Endodermal cell (in vitro differentiated cells): ENCODE results near the gene FGB. TPM values are rescaled to one million over a fixed set of nuclear protein-coding genes. Genes with fewer than 3 reads are reported as not detected.

Experiments used
- DNase-seq: peaks from one replicate; pipeline ENCODE4 v3.0.0-alpha.2; 2017
- H3K27ac ChIP-seq: 2 replicates; pipeline ENCODE4 v1.5.1; 2013; ENCODE audit warnings: mild to moderate bottlenecking, low read depth, low read length, moderate library complexity
- H3K27me3 ChIP-seq: 2 replicates; pipeline ENCODE4 v1.6.1; 2013; ENCODE audit warnings: mild to moderate bottlenecking, low read length, moderate library complexity; ENCODE audit not compliant: insufficient read depth, control insufficient read depth, poor library complexity, severe bottlenecking
- H3K36me3 ChIP-seq: 2 replicates; pipeline ENCODE4 v1.7.0; 2013; ENCODE audit warnings: mild to moderate bottlenecking, low read length, moderate library complexity; ENCODE audit not compliant: control insufficient read depth, insufficient read depth
- H3K4me1 ChIP-seq: one replicate; pipeline ENCODE4 v1.7.0; 2013; ENCODE audit warnings: low read length; ENCODE audit not compliant: control insufficient read depth, insufficient read depth
- H3K4me3 ChIP-seq: 2 replicates; pipeline ENCODE4 v1.5.1; 2013; ENCODE audit warnings: mild to moderate bottlenecking, low read length, moderate library complexity
- H3K9ac ChIP-seq: 2 replicates; pipeline ENCODE4 v1.6.1; 2013; ENCODE audit warnings: mild to moderate bottlenecking, low read length, moderate library complexity; ENCODE audit not compliant: poor library complexity, severe bottlenecking; ENCODE audit errors: extremely low read depth
- H3K9me3 ChIP-seq: 2 replicates; pipeline ENCODE4 v1.6.1; 2013; ENCODE audit warnings: mild to moderate bottlenecking, low read length, moderate library complexity; ENCODE audit not compliant: control insufficient read depth
- H3K27ac Mint-ChIP-seq: 2 replicates; pipeline ENCODE4 v1.8.0; 2020; ENCODE audit warnings: mixed read lengths
- H3K27me3 Mint-ChIP-seq: 2 replicates; pipeline ENCODE4 v1.8.0; 2021; ENCODE audit warnings: mild to moderate bottlenecking, mixed read lengths; ENCODE audit not compliant: insufficient read depth
- H3K36me3 Mint-ChIP-seq: 2 replicates; pipeline ENCODE4 v1.8.0; 2020; ENCODE audit warnings: low read depth, mixed read lengths
- H3K4me1 Mint-ChIP-seq: 2 replicates; pipeline ENCODE4 v1.8.0; 2020; ENCODE audit warnings: mixed read lengths
- H3K4me3 Mint-ChIP-seq: 2 replicates; pipeline ENCODE4 v1.8.0; 2020; ENCODE audit warnings: mild to moderate bottlenecking, moderate library complexity, mixed read lengths
- H3K9me3 Mint-ChIP-seq: 2 replicates; pipeline ENCODE4 v1.8.0; 2020; ENCODE audit warnings: mild to moderate bottlenecking, mixed read lengths
- CTCF ChIP-seq: fragments of 200-600 bp; sonication (generic); conservative IDR thresholded peaks from 2 replicates; pipeline ENCODE4 v1.5.0; 2021; ENCODE audit warnings: antibody characterized with exemption, mild to moderate bottlenecking
- WGBS, 2 experiments: methylation state at CpG; one replicate each; pipeline versions ENCODE4 v1.1.5 to v1.1.7; 2013; ENCODE audit warnings: missing lambda C conversion rate in 2 of 2, mixed read lengths in 1 of 2; ENCODE audit not compliant: insufficient coverage in 1 of 2, insufficient read length in 1 of 2; 5-methylcytosine and 5-hydroxymethylcytosine counted together
- total RNA-seq, 2 donors: library from RNA; stranded (reverse); fragmentation: NEBNext Ultra II Directional in 1 of 2; extraction: Animal tissue kit (Norgen Biotek cat#: 25700) in 1 of 2; gene quantifications; 2 replicates in 1 of 2; 3 replicates in 1 of 2; pipeline ENCODE4 v1.2.1, GENCODE V29; 2021

The FGB gene
- total RNA-seq, 2 donors from 2014 or later, result 0.55 TPM; not detected in 1

- no peak for TF ChIP-seq CTCF
- H3K4me1 Mint-ChIP-seq, result no peaks in the 10 kb centered on the region
- H3K27me3 Mint-ChIP-seq, result peaks cover 11% of the 10 kb centered on the region
- no peaks in the 10 kb centered on the region for H3K27me3 ChIP-seq
- no peak overlapping the region for H3K9ac ChIP-seq
- H3K9me3 ChIP-seq, result no peaks in the 10 kb centered on the region
- 85 to 90% methylated on average over 2 to 4 of the region's 4 CpGs for WGBS, 2 experiments
- H3K4me3 Mint-ChIP-seq, result no peak overlapping the region
- no peak overlapping the region for H3K27ac Mint-ChIP-seq
- H3K36me3 ChIP-seq, result no peaks in the 10 kb centered on the region
- no peak overlapping the region for H3K4me3 ChIP-seq
- no peaks in the 10 kb centered on the region for H3K36me3 Mint-ChIP-seq
- H3K4me1 ChIP-seq, result no peaks in the 10 kb centered on the region
- no peak for DNase-seq
- no peak overlapping the region for H3K27ac ChIP-seq
- H3K9me3 Mint-ChIP-seq, result no peaks in the 10 kb centered on the region
Measured at GRCh38 chr4:154527308-154527707, 35.5 kb upstream of the FGB start.

- Mint-ChIP-seq H3K4me1 (no peaks in the 10 kb centered on the region), H3K27ac (no peak overlapping the region), H3K4me3 (no peak overlapping the region), H3K27me3 (peaks cover 6% of the 10 kb centered on the region), H3K36me3 (no peaks in the 10 kb centered on the region), H3K9me3 (no peaks in the 10 kb centered on the region)
- H3K9me3 ChIP-seq, result no peaks in the 10 kb centered on the region
- H3K36me3 ChIP-seq, result no peaks in the 10 kb centered on the region
- H3K4me1 ChIP-seq, result no peaks in the 10 kb centered on the region
- no peak overlapping the region for H3K9ac ChIP-seq
- no peak overlapping the region for H3K4me3 ChIP-seq
- no peaks in the 10 kb centered on the region for H3K27me3 ChIP-seq
- DNase-seq, result no peak
- no peak overlapping the region for H3K27ac ChIP-seq
- TF ChIP-seq CTCF, result no peak
- 90% methylated on average over 2 of the region's 2 CpGs for WGBS, 2 experiments
Measured at GRCh38 chr4:154528869-154529268, 33.9 kb upstream of the FGB start.

- H3K27me3 Mint-ChIP-seq, result no peaks in the 10 kb centered on the region
- no peaks in the 10 kb centered on the region for H3K4me1 Mint-ChIP-seq
- no peaks in the 10 kb centered on the region for H3K4me1 ChIP-seq
- WGBS, 2 experiments, result 92 to 94% methylated on average over 3 to 4 of the region's 4 CpGs
- no peaks in the 10 kb centered on the region for H3K9me3 ChIP-seq
- no peak for TF ChIP-seq CTCF
- H3K27ac ChIP-seq, result no peak overlapping the region
- no peak overlapping the region for H3K4me3 Mint-ChIP-seq
- H3K9ac ChIP-seq, result no peak overlapping the region
- no peaks in the 10 kb centered on the region for H3K36me3 Mint-ChIP-seq
- no peak overlapping the region for H3K4me3 ChIP-seq
- no peaks in the 10 kb centered on the region for H3K27me3 ChIP-seq
- no peak for DNase-seq
- no peak overlapping the region for H3K27ac Mint-ChIP-seq
- H3K36me3 ChIP-seq, result no peaks in the 10 kb centered on the region
- no peaks in the 10 kb centered on the region for H3K9me3 Mint-ChIP-seq
Measured at GRCh38 chr4:154529728-154530519, 32.9 kb upstream of the FGB start.
